H9 (cell line): ENCODE measurements around the gene DDX24. TPM values are rescaled to one million over a fixed set of nuclear protein-coding genes. Genes with fewer than 3 reads are reported as not detected.

Experiments used
- DNase-seq: peaks from one replicate; pipeline ENCODE4 v3.0.0-alpha.2; 2017
- H2AFZ ChIP-seq: one replicate; pipeline ENCODE4 v1.6.1; 2013; ENCODE audit warnings: mild to moderate bottlenecking, low read length, control low read depth, moderate library complexity
- H2AK5ac ChIP-seq: 2 replicates; pipeline ENCODE4 v1.6.1; 2013; ENCODE audit warnings: low read length, control low read depth, mixed read lengths; ENCODE audit not compliant: insufficient read length
- H2BK120ac ChIP-seq: one replicate; pipeline ENCODE4 v1.6.1; 2013; ENCODE audit warnings: low read depth, mild to moderate bottlenecking, low read length, control low read depth, inconsistent platforms; ENCODE audit not compliant: poor library complexity, severe bottlenecking
- H2BK12ac ChIP-seq: 2 replicates; pipeline ENCODE4 v1.6.1; 2013; ENCODE audit warnings: low read length, control low read depth, mixed read lengths, low read depth; ENCODE audit not compliant: insufficient read length
- H2BK15ac ChIP-seq: 2 replicates; pipeline ENCODE4 v1.6.1; 2013; ENCODE audit warnings: low read depth, low read length, control low read depth
- H2BK20ac ChIP-seq: one replicate; pipeline ENCODE4 v1.6.1; 2013; ENCODE audit warnings: low read depth, mild to moderate bottlenecking, low read length, control low read depth, inconsistent platforms; ENCODE audit not compliant: poor library complexity, severe bottlenecking
- H2BK5ac ChIP-seq: 2 replicates; pipeline ENCODE4 v1.6.1; 2013; ENCODE audit warnings: low read length, control low read depth, mixed read lengths; ENCODE audit not compliant: insufficient read length
- H3K14ac ChIP-seq: 2 replicates; pipeline ENCODE4 v1.6.1; 2013; ENCODE audit warnings: low read length, control low read depth; ENCODE audit not compliant: insufficient read depth
- H3K18ac ChIP-seq: 2 replicates; pipeline ENCODE4 v1.6.1; 2013; ENCODE audit warnings: low read depth, mild to moderate bottlenecking, mixed read lengths, low read length, control low read depth; ENCODE audit not compliant: insufficient read length
- H3K23ac ChIP-seq: 2 replicates; pipeline ENCODE4 v1.6.1; 2013; ENCODE audit warnings: low read length, control low read depth, mixed read lengths, low read depth; ENCODE audit not compliant: insufficient read length
- H3K23me2 ChIP-seq: 2 replicates; pipeline ENCODE4 v1.6.1; 2013; ENCODE audit warnings: low read depth, mild to moderate bottlenecking, mixed read lengths, low read length, control low read depth; ENCODE audit not compliant: insufficient read length, poor library complexity, severe bottlenecking
- H3K27ac ChIP-seq: 2 replicates; pipeline ENCODE4 v1.5.1; 2013; ENCODE audit warnings: low read length, control low read depth, mixed read lengths, low read depth; ENCODE audit not compliant: insufficient read length
- H3K27me3 ChIP-seq: 2 replicates; pipeline ENCODE4 v1.6.1; 2013; ENCODE audit warnings: low read length, control low read depth, inconsistent platforms; ENCODE audit not compliant: insufficient read depth
- H3K4ac ChIP-seq: 2 replicates; pipeline ENCODE4 v1.6.1; 2013; ENCODE audit warnings: low read depth, mild to moderate bottlenecking, control low read depth, inconsistent platforms, low read length, moderate library complexity
- H3K4me1 ChIP-seq: 2 replicates; pipeline ENCODE4 v1.6.1; 2013; ENCODE audit warnings: low read length, control low read depth, inconsistent platforms; ENCODE audit not compliant: insufficient read depth
- H3K4me2 ChIP-seq: 2 replicates; pipeline ENCODE4 v1.6.1; 2013; ENCODE audit warnings: low read length, control low read depth, mixed read lengths; ENCODE audit not compliant: insufficient read length, insufficient read depth
- H3K56ac ChIP-seq: 2 replicates; pipeline ENCODE4 v1.6.1; 2013; ENCODE audit warnings: low read depth, mild to moderate bottlenecking, mixed read lengths, low read length, control low read depth; ENCODE audit not compliant: insufficient read length
- H3K79me1 ChIP-seq: 2 replicates; pipeline ENCODE4 v1.6.1; 2013; ENCODE audit warnings: low read depth, mild to moderate bottlenecking, moderate library complexity, low read length, control low read depth, inconsistent platforms; ENCODE audit not compliant: insufficient read depth, poor library complexity, severe bottlenecking
- H3K79me2 ChIP-seq: 2 replicates; pipeline ENCODE4 v1.6.1; 2013; ENCODE audit warnings: low read length, control low read depth, inconsistent platforms; ENCODE audit not compliant: insufficient read depth
- H3K9ac ChIP-seq: 2 replicates; pipeline ENCODE4 v1.6.1; 2013; ENCODE audit warnings: low read length, control low read depth, mixed read lengths; ENCODE audit not compliant: insufficient read length; ENCODE audit errors: extremely low read depth
- H3K9me3 ChIP-seq: one replicate; pipeline ENCODE4 v1.6.1; 2013; ENCODE audit warnings: low read depth, low read length, inconsistent platforms; ENCODE audit not compliant: control insufficient read depth
- H3T11ph ChIP-seq: one replicate; pipeline ENCODE4 v1.6.1; 2013; ENCODE audit warnings: mild to moderate bottlenecking, low read length, control low read depth, inconsistent platforms
- H4K20me1 ChIP-seq: one replicate; pipeline ENCODE4 v1.6.1; 2013; ENCODE audit not compliant: control insufficient read depth, insufficient read length, insufficient read depth
- H4K5ac ChIP-seq: 2 replicates; pipeline ENCODE4 v1.6.1; 2013; ENCODE audit warnings: low read depth, mild to moderate bottlenecking, mixed read lengths, low read length, control low read depth; ENCODE audit not compliant: insufficient read length
- H4K8ac ChIP-seq: replicated peaks from 2 replicates; pipeline ENCODE4 v1.6.1; 2013; ENCODE audit warnings: low read length, control low read depth, mixed read lengths, low read depth; ENCODE audit not compliant: insufficient read length
- H4K91ac ChIP-seq: 2 replicates; pipeline ENCODE4 v1.6.1; 2013; ENCODE audit warnings: low read depth, mild to moderate bottlenecking, moderate library complexity, mixed read lengths, low read length, control low read depth; ENCODE audit not compliant: insufficient read length
- H3K27ac Mint-ChIP-seq, 3 experiments: 2 replicates in 2 of 3; 3 replicates in 1 of 3; pipeline ENCODE4 v1.8.0; 2020 to 2021; ENCODE audit warnings: mixed read lengths in 3 of 3, mild to moderate bottlenecking in 1 of 3, moderate library complexity in 1 of 3
- H3K27me3 Mint-ChIP-seq: 2 replicates; pipeline ENCODE4 v1.8.0; 2021; ENCODE audit warnings: low read depth, mild to moderate bottlenecking, moderate library complexity, mixed read lengths
- H3K36me3 Mint-ChIP-seq, 3 experiments: 2 replicates in 2 of 3; 3 replicates in 1 of 3; pipeline ENCODE4 v1.8.0; 2020 to 2021; ENCODE audit warnings: low read depth in 3 of 3, mixed read lengths in 3 of 3; ENCODE audit not compliant: insufficient read depth in 1 of 3
- H3K4me1 Mint-ChIP-seq, 2 experiments: 2 replicates each; pipeline ENCODE4 v1.8.0; 2020; ENCODE audit warnings: mixed read lengths in 2 of 2
- H3K4me3 Mint-ChIP-seq, 2 experiments: 2 replicates in 1 of 2; 3 replicates in 1 of 2; pipeline ENCODE4 v1.8.0; 2020 to 2021; ENCODE audit warnings: mild to moderate bottlenecking in 2 of 2, mixed read lengths in 2 of 2, moderate library complexity in 1 of 2
- H3K9me3 Mint-ChIP-seq, 2 experiments: 2 replicates in 1 of 2; 3 replicates in 1 of 2; pipeline ENCODE4 v1.8.0; 2020; ENCODE audit warnings: mild to moderate bottlenecking in 2 of 2, mixed read lengths in 2 of 2, moderate library complexity in 1 of 2
- WGBS: extraction: QIAGEN DNeasy Blood & Tissue Kit; methylation state at CpG from one replicate; pipeline ENCODE4 v1.1.7; 2013; ENCODE audit warnings: missing lambda C conversion rate, low lambda C conversion rate, mixed read lengths; ENCODE audit not compliant: insufficient read length; ENCODE audit errors: extremely low coverage; 5-methylcytosine and 5-hydroxymethylcytosine counted together
- total RNA-seq: library from RNA; stranded (reverse); gene quantifications from 2 replicates; pipeline ENCODE4 v1.2.1, GENCODE V29; 2021
- TF ChIP-seq, protein P1 (sequence below): fragments of 200-600 bp; sonication (generic); conservative IDR thresholded peaks from 3 replicates; pipeline ENCODE4 v1.8.0; 2021; ENCODE audit warnings: antibody characterized with exemption, mild to moderate bottlenecking

DDX24 gene
- total RNA-seq, 1 experiment from 2014 or later, result 172 TPM

DNA sequence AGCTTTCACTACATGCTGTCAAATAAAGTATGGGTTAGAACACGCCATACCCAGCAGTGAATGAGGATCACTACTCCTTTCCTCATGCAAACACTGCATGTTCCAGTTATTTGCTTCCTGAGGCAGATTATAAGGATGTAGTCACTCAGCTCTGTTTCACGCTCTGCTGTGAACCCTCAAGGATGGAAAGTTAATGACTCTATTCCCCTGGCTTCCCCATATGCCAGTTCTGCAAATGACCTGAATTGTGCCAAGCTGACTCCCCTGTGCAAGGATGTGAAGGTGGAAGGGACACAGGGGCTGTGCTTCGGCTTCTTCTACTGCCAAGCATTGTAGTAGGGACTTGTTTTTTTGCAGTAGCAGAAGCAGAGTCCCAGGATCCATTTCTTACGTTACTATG is 6.9 kb upstream of the DDX24 start:
- Mint-ChIP-seq H3K4me1 (no peaks in the 10 kb centered on the region; a peak in 1 of 4 replicates), H3K27ac (no peak overlapping the region; a peak in 1 of 7 replicates), H3K4me3 (no peak overlapping the region), H3K9me3 (peaks cover 2 to 3% of the 10 kb centered on the region in 2 experiments; a peak in 1 of 5 replicates), H3K36me3 (peaks cover 4 to 6% (median 5%) of the 10 kb centered on the region in 3 experiments; a peak in 6 of 7 replicates), H3K27me3 (no peaks in the 10 kb centered on the region)
- Histone ChIP-seq H3K23me2 (no peaks in the 10 kb centered on the region), H3K79me1 (no peaks in the 10 kb centered on the region), H3K27ac (no peak overlapping the region), H3K9me3 (no peaks in the 10 kb centered on the region), H2BK5ac (no peak overlapping the region), H3K79me2 (no peaks in the 10 kb centered on the region), H3K56ac (no peak overlapping the region), H4K20me1 (no peaks in the 10 kb centered on the region), H4K5ac (no peak overlapping the region), H3K14ac (no peak overlapping the region), H2BK20ac (no peak overlapping the region), H2BK120ac (no peak overlapping the region), H4K8ac (no peak overlapping the region), H3K23ac (no peak overlapping the region), H2AK5ac (no peak overlapping the region), H3K9ac (no peak overlapping the region), H3K27me3 (no peaks in the 10 kb centered on the region), H3K4me1 (no peaks in the 10 kb centered on the region), H3K4me2 (no peak overlapping the region), H3K4ac (no peak overlapping the region), H2BK12ac (no peak overlapping the region), H3K18ac (no peak overlapping the region), H4K91ac (no peak overlapping the region), H2BK15ac (no peak overlapping the region), H3T11ph (no peak overlapping the region), H2AFZ (no peak overlapping the region)
- TF ChIP-seq, protein P1, sequence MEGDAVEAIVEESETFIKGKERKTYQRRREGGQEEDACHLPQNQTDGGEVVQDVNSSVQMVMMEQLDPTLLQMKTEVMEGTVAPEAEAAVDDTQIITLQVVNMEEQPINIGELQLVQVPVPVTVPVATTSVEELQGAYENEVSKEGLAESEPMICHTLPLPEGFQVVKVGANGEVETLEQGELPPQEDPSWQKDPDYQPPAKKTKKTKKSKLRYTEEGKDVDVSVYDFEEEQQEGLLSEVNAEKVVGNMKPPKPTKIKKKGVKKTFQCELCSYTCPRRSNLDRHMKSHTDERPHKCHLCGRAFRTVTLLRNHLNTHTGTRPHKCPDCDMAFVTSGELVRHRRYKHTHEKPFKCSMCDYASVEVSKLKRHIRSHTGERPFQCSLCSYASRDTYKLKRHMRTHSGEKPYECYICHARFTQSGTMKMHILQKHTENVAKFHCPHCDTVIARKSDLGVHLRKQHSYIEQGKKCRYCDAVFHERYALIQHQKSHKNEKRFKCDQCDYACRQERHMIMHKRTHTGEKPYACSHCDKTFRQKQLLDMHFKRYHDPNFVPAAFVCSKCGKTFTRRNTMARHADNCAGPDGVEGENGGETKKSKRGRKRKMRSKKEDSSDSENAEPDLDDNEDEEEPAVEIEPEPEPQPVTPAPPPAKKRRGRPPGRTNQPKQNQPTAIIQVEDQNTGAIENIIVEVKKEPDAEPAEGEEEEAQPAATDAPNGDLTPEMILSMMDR, result no peak
- WGBS, result no CpG with 5 or more reads among the region's 4 CpGs
- DNase-seq, result no peak
